Measurements from ENCODE around the gene LONP2.

DNA sequence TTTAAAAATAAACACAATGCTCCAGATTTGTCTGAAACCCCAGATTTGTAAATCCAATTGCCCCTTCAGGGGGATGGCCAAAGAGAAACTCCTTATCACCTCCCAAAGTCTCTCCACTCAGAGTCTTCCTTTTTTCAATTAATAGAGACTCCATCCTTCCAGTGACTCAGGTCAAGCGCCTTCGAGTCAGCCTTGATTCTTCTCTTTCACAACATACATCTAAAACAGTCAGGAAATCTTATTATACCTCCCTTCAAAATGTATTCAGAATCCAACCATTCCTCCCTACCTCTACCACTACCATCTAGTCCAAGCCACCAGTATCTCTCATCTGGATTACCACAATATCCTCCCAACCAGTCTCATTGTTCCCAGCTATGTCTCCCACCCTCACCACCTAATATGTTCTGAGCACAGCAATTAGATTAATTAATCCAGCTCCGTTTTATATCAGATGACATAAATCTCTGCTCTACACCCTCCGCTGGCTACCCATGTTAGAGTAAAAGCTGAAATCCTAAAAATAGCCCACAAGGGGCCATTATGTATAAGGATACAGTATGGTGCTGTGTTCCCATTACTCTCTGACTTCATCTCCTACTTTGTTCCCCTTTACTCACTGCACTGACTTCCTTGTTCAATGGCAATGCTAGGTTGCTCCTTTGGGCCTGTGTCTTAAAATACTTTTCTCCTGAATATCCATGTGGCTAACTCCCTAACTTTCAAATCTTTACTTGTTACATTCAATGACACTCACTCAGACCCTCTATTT is 129.3 kb downstream of the LONP2 start:
- no peak for TF ChIP-seq CTCF (IDR thresholded peaks at IDR 0.05)
- TF ChIP-seq POLR2A (IDR thresholded peaks at IDR 0.05), result no peak
